H9 (cell line): Measurements from ENCODE around the gene TMEM151A. TPM values are rescaled to one million over a fixed set of nuclear protein-coding genes. Genes with fewer than 3 reads are reported as not detected.
A peak's percentile ranks its signal among the peaks of the same experiment; 100 is the strongest.

Source experiments
- DNase-seq: peaks from one replicate; pipeline ENCODE4 v3.0.0-alpha.2; 2017
- H2AFZ ChIP-seq: one replicate; pipeline ENCODE4 v1.6.1; 2013; ENCODE audit warnings: mild to moderate bottlenecking, low read length, control low read depth, moderate library complexity
- H2AK5ac ChIP-seq: 2 replicates; pipeline ENCODE4 v1.6.1; 2013; ENCODE audit warnings: low read length, control low read depth, mixed read lengths; ENCODE audit not compliant: insufficient read length
- H2BK120ac ChIP-seq: one replicate; pipeline ENCODE4 v1.6.1; 2013; ENCODE audit warnings: low read depth, mild to moderate bottlenecking, low read length, control low read depth, inconsistent platforms; ENCODE audit not compliant: poor library complexity, severe bottlenecking
- H2BK12ac ChIP-seq: 2 replicates; pipeline ENCODE4 v1.6.1; 2013; ENCODE audit warnings: low read length, control low read depth, mixed read lengths, low read depth; ENCODE audit not compliant: insufficient read length
- H2BK15ac ChIP-seq: 2 replicates; pipeline ENCODE4 v1.6.1; 2013; ENCODE audit warnings: low read depth, low read length, control low read depth
- H2BK20ac ChIP-seq: one replicate; pipeline ENCODE4 v1.6.1; 2013; ENCODE audit warnings: low read depth, mild to moderate bottlenecking, low read length, control low read depth, inconsistent platforms; ENCODE audit not compliant: poor library complexity, severe bottlenecking
- H2BK5ac ChIP-seq: 2 replicates; pipeline ENCODE4 v1.6.1; 2013; ENCODE audit warnings: low read length, control low read depth, mixed read lengths; ENCODE audit not compliant: insufficient read length
- H3K14ac ChIP-seq: 2 replicates; pipeline ENCODE4 v1.6.1; 2013; ENCODE audit warnings: low read length, control low read depth; ENCODE audit not compliant: insufficient read depth
- H3K18ac ChIP-seq: 2 replicates; pipeline ENCODE4 v1.6.1; 2013; ENCODE audit warnings: low read depth, mild to moderate bottlenecking, mixed read lengths, low read length, control low read depth; ENCODE audit not compliant: insufficient read length
- H3K23ac ChIP-seq: 2 replicates; pipeline ENCODE4 v1.6.1; 2013; ENCODE audit warnings: low read length, control low read depth, mixed read lengths, low read depth; ENCODE audit not compliant: insufficient read length
- H3K23me2 ChIP-seq: 2 replicates; pipeline ENCODE4 v1.6.1; 2013; ENCODE audit warnings: low read depth, mild to moderate bottlenecking, mixed read lengths, low read length, control low read depth; ENCODE audit not compliant: insufficient read length, poor library complexity, severe bottlenecking
- H3K27ac ChIP-seq: 2 replicates; pipeline ENCODE4 v1.5.1; 2013; ENCODE audit warnings: low read length, control low read depth, mixed read lengths, low read depth; ENCODE audit not compliant: insufficient read length
- H3K27me3 ChIP-seq: 2 replicates; pipeline ENCODE4 v1.6.1; 2013; ENCODE audit warnings: low read length, control low read depth, inconsistent platforms; ENCODE audit not compliant: insufficient read depth
- H3K4ac ChIP-seq: 2 replicates; pipeline ENCODE4 v1.6.1; 2013; ENCODE audit warnings: low read depth, mild to moderate bottlenecking, control low read depth, inconsistent platforms, low read length, moderate library complexity
- H3K4me1 ChIP-seq: 2 replicates; pipeline ENCODE4 v1.6.1; 2013; ENCODE audit warnings: low read length, control low read depth, inconsistent platforms; ENCODE audit not compliant: insufficient read depth
- H3K4me2 ChIP-seq: 2 replicates; pipeline ENCODE4 v1.6.1; 2013; ENCODE audit warnings: low read length, control low read depth, mixed read lengths; ENCODE audit not compliant: insufficient read length, insufficient read depth
- H3K56ac ChIP-seq: 2 replicates; pipeline ENCODE4 v1.6.1; 2013; ENCODE audit warnings: low read depth, mild to moderate bottlenecking, mixed read lengths, low read length, control low read depth; ENCODE audit not compliant: insufficient read length
- H3K79me1 ChIP-seq: 2 replicates; pipeline ENCODE4 v1.6.1; 2013; ENCODE audit warnings: low read depth, mild to moderate bottlenecking, moderate library complexity, low read length, control low read depth, inconsistent platforms; ENCODE audit not compliant: insufficient read depth, poor library complexity, severe bottlenecking
- H3K79me2 ChIP-seq: 2 replicates; pipeline ENCODE4 v1.6.1; 2013; ENCODE audit warnings: low read length, control low read depth, inconsistent platforms; ENCODE audit not compliant: insufficient read depth
- H3K9ac ChIP-seq: 2 replicates; pipeline ENCODE4 v1.6.1; 2013; ENCODE audit warnings: low read length, control low read depth, mixed read lengths; ENCODE audit not compliant: insufficient read length; ENCODE audit errors: extremely low read depth
- H3K9me3 ChIP-seq: one replicate; pipeline ENCODE4 v1.6.1; 2013; ENCODE audit warnings: low read depth, low read length, inconsistent platforms; ENCODE audit not compliant: control insufficient read depth
- H3T11ph ChIP-seq: one replicate; pipeline ENCODE4 v1.6.1; 2013; ENCODE audit warnings: mild to moderate bottlenecking, low read length, control low read depth, inconsistent platforms
- H4K20me1 ChIP-seq: one replicate; pipeline ENCODE4 v1.6.1; 2013; ENCODE audit not compliant: control insufficient read depth, insufficient read length, insufficient read depth
- H4K5ac ChIP-seq: 2 replicates; pipeline ENCODE4 v1.6.1; 2013; ENCODE audit warnings: low read depth, mild to moderate bottlenecking, mixed read lengths, low read length, control low read depth; ENCODE audit not compliant: insufficient read length
- H4K8ac ChIP-seq: replicated peaks from 2 replicates; pipeline ENCODE4 v1.6.1; 2013; ENCODE audit warnings: low read length, control low read depth, mixed read lengths, low read depth; ENCODE audit not compliant: insufficient read length
- H4K91ac ChIP-seq: 2 replicates; pipeline ENCODE4 v1.6.1; 2013; ENCODE audit warnings: low read depth, mild to moderate bottlenecking, moderate library complexity, mixed read lengths, low read length, control low read depth; ENCODE audit not compliant: insufficient read length
- H3K27ac Mint-ChIP-seq, 3 experiments: 2 replicates in 2 of 3; 3 replicates in 1 of 3; pipeline ENCODE4 v1.8.0; 2020 to 2021; ENCODE audit warnings: mixed read lengths in 3 of 3, mild to moderate bottlenecking in 1 of 3, moderate library complexity in 1 of 3
- H3K27me3 Mint-ChIP-seq: 2 replicates; pipeline ENCODE4 v1.8.0; 2021; ENCODE audit warnings: low read depth, mild to moderate bottlenecking, moderate library complexity, mixed read lengths
- H3K36me3 Mint-ChIP-seq, 3 experiments: 2 replicates in 2 of 3; 3 replicates in 1 of 3; pipeline ENCODE4 v1.8.0; 2020 to 2021; ENCODE audit warnings: low read depth in 3 of 3, mixed read lengths in 3 of 3; ENCODE audit not compliant: insufficient read depth in 1 of 3
- H3K4me1 Mint-ChIP-seq, 2 experiments: 2 replicates each; pipeline ENCODE4 v1.8.0; 2020; ENCODE audit warnings: mixed read lengths in 2 of 2
- H3K4me3 Mint-ChIP-seq, 2 experiments: 2 replicates in 1 of 2; 3 replicates in 1 of 2; pipeline ENCODE4 v1.8.0; 2020 to 2021; ENCODE audit warnings: mild to moderate bottlenecking in 2 of 2, mixed read lengths in 2 of 2, moderate library complexity in 1 of 2
- H3K9me3 Mint-ChIP-seq, 2 experiments: 2 replicates in 1 of 2; 3 replicates in 1 of 2; pipeline ENCODE4 v1.8.0; 2020; ENCODE audit warnings: mild to moderate bottlenecking in 2 of 2, mixed read lengths in 2 of 2, moderate library complexity in 1 of 2
- WGBS: extraction: QIAGEN DNeasy Blood & Tissue Kit; methylation state at CpG from one replicate; pipeline ENCODE4 v1.1.7; 2013; ENCODE audit warnings: missing lambda C conversion rate, low lambda C conversion rate, mixed read lengths; ENCODE audit not compliant: insufficient read length; ENCODE audit errors: extremely low coverage; 5-methylcytosine and 5-hydroxymethylcytosine counted together
- total RNA-seq: library from RNA; stranded (reverse); gene quantifications from 2 replicates; pipeline ENCODE4 v1.2.1, GENCODE V29; 2021
- TF ChIP-seq, protein P1 (sequence below): fragments of 200-600 bp; sonication (generic); conservative IDR thresholded peaks from 3 replicates; pipeline ENCODE4 v1.8.0; 2021; ENCODE audit warnings: antibody characterized with exemption, mild to moderate bottlenecking

The TMEM151A gene
- total RNA-seq, 1 experiment from 2014 or later = 1.2 TPM

GRCh38 chr11:66297610-66298009, 5.9 kb downstream of the TMEM151A start:
- Histone ChIP-seq H2BK120ac (no peak overlapping the region), H2AK5ac (no peak overlapping the region), H3K79me1 (no peaks in the 10 kb centered on the region), H2BK12ac (no peak overlapping the region), H3K23me2 (no peaks in the 10 kb centered on the region), H3K27ac (no peak overlapping the region), H3K4me2 (no peak overlapping the region), H3K14ac (no peak overlapping the region), H3K18ac (no peak overlapping the region), H2BK5ac (no peak overlapping the region), H3K56ac (no peak overlapping the region), H3K9me3 (no peaks in the 10 kb centered on the region), H2BK15ac (no peak overlapping the region), H3K23ac (no peak overlapping the region), H3K4ac (no peak overlapping the region), H4K20me1 (no peaks in the 10 kb centered on the region), H4K91ac (no peak overlapping the region), H4K8ac (no peak overlapping the region), H2AFZ (no peak overlapping the region), H3K4me1 (no peaks in the 10 kb centered on the region; the same call in 1 of the 2 replicates), H3K27me3 (no peaks in the 10 kb centered on the region; the same call in 1 of the 2 replicates), H2BK20ac (no peak overlapping the region), H3T11ph (no peak overlapping the region), H3K9ac (no peak overlapping the region), H4K5ac (no peak overlapping the region), H3K79me2 (no peaks in the 10 kb centered on the region)
- peaks cover 14 to 23% of the 10 kb centered on the region in 2 experiments for H3K4me1 Mint-ChIP-seq
- peak overlapping the region in 2 of 3 experiments; percentile 27 to 28; a peak in 2 of 7 replicates for H3K27ac Mint-ChIP-seq
- DNase-seq = no peak
- no CpG with 5 or more reads among the region's 8 CpGs for WGBS
- peaks cover 0 to under 1% (median 0%) of the 10 kb centered on the region in 3 experiments; a peak in 1 of 7 replicates for H3K36me3 Mint-ChIP-seq
- H3K4me3 Mint-ChIP-seq = peak overlapping the region in 1 of 2 experiments; percentile 10; a peak in 2 of 5 replicates
- no peaks in the 10 kb centered on the region for H3K9me3 Mint-ChIP-seq
- peaks cover 17% of the 10 kb centered on the region for H3K27me3 Mint-ChIP-seq
- TF ChIP-seq, protein P1, sequence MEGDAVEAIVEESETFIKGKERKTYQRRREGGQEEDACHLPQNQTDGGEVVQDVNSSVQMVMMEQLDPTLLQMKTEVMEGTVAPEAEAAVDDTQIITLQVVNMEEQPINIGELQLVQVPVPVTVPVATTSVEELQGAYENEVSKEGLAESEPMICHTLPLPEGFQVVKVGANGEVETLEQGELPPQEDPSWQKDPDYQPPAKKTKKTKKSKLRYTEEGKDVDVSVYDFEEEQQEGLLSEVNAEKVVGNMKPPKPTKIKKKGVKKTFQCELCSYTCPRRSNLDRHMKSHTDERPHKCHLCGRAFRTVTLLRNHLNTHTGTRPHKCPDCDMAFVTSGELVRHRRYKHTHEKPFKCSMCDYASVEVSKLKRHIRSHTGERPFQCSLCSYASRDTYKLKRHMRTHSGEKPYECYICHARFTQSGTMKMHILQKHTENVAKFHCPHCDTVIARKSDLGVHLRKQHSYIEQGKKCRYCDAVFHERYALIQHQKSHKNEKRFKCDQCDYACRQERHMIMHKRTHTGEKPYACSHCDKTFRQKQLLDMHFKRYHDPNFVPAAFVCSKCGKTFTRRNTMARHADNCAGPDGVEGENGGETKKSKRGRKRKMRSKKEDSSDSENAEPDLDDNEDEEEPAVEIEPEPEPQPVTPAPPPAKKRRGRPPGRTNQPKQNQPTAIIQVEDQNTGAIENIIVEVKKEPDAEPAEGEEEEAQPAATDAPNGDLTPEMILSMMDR = no peak
